Immature natural killer cell (primary cell): Measurements from ENCODE around the gene ZBTB16. TPM values are rescaled to one million over a fixed set of nuclear protein-coding genes. Genes with fewer than 3 reads are reported as not detected.
"Not testable (repeated sequence)": the region's sequence is repeated elsewhere in the genome, so short reads cannot be mapped to it uniquely, and the experiment has no call there.

Experiments
- DNase-seq, 3 donors: peaks; one replicate each; pipeline ENCODE4 v3.0.0; 2022; ENCODE audit warnings: mixed read lengths in 1 of 3
- H3K27ac Mint-ChIP-seq, 6 donors: one replicate each; pipeline ENCODE4 v1.8.0; 2020; ENCODE audit warnings: mixed read lengths in 6 of 6, mild to moderate bottlenecking in 5 of 6, inconsistent platforms in 4 of 6, moderate library complexity in 3 of 6
- H3K27me3 Mint-ChIP-seq, 3 donors: one replicate each; pipeline ENCODE4 v1.8.0; 2020 to 2021; ENCODE audit warnings: low read depth in 3 of 3, mild to moderate bottlenecking in 3 of 3, mixed read lengths in 3 of 3, moderate library complexity in 3 of 3, inconsistent platforms in 1 of 3
- H3K36me3 Mint-ChIP-seq, 3 donors: one replicate each; pipeline ENCODE4 v1.8.0; 2020; ENCODE audit warnings: mixed read lengths in 3 of 3, inconsistent platforms in 2 of 3, mild to moderate bottlenecking in 2 of 3
- H3K4me1 Mint-ChIP-seq, 2 donors: one replicate each; pipeline ENCODE4 v1.8.0; 2020; ENCODE audit warnings: inconsistent platforms in 2 of 2, mild to moderate bottlenecking in 2 of 2, mixed read lengths in 2 of 2, moderate library complexity in 1 of 2
- H3K4me3 Mint-ChIP-seq, 5 donors: one replicate each; pipeline ENCODE4 v1.8.0; 2020; ENCODE audit warnings: mild to moderate bottlenecking in 5 of 5, mixed read lengths in 5 of 5, inconsistent platforms in 3 of 5, moderate library complexity in 3 of 5
- H3K9me3 Mint-ChIP-seq, 6 donors: one replicate each; pipeline ENCODE4 v1.8.0; 2020; ENCODE audit warnings: mild to moderate bottlenecking in 6 of 6, mixed read lengths in 6 of 6, inconsistent platforms in 4 of 6, moderate library complexity in 3 of 6
- polyA plus RNA-seq, 3 donors: library from polyadenylated mRNA; unstranded; fragments of 300-500 nt; fragmentation: Illumina TruSeq; gene quantifications; one replicate each; pipeline ENCODE4 v1.2.3, GENCODE V29; 2021

ZBTB16 gene
- polyA plus RNA-seq, 3 donors from 2014 or later, result 90.4 to 197 (median 92.5) TPM

- no peaks in the 10 kb centered on the region for H3K9me3 Mint-ChIP-seq
- H3K27me3 Mint-ChIP-seq, result peaks cover 0 to 7% (median 5%) of the 10 kb centered on the region in 3 donors
- peaks cover 0 to 3% of the 10 kb centered on the region in 2 donors for H3K4me1 Mint-ChIP-seq
- no peak overlapping the region for H3K27ac Mint-ChIP-seq
- no peak for DNase-seq
- H3K4me3 Mint-ChIP-seq, result no peak overlapping the region
- H3K36me3 Mint-ChIP-seq, result no peaks in the 10 kb centered on the region
Measured at GRCh38 chr11:114033066-114033465, 26.4 kb upstream of the ZBTB16 start.

DNA sequence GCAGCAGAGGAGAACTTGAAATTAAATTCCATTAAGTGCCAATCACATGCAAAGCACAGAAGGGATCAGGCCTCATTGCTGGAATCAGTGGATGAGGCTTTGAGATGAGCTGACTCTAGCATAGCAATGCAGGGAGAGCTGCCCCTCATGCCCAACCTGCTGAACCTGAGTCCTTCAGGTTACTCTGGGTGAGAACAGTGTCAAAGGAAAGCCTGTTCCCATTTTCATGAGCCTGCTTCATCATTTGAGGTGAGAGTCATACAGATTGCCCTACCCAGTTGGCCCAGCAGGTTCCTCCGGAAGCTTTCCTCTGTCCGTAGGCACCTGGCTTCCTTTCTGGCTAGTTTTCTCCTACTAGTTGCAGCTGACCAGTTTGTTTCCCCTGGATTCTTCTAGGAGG lies 25.9 kb upstream of the ZBTB16 start:
- no peaks in the 10 kb centered on the region for H3K9me3 Mint-ChIP-seq
- peaks cover 0 to 7% (median 4%) of the 10 kb centered on the region in 3 donors for H3K27me3 Mint-ChIP-seq
- no peak overlapping the region for H3K27ac Mint-ChIP-seq
- no peak for DNase-seq
- H3K4me1 Mint-ChIP-seq, result peaks cover 0 to 3% of the 10 kb centered on the region in 2 donors
- H3K36me3 Mint-ChIP-seq, result no peaks in the 10 kb centered on the region
- H3K4me3 Mint-ChIP-seq, result no peak overlapping the region

DNA sequence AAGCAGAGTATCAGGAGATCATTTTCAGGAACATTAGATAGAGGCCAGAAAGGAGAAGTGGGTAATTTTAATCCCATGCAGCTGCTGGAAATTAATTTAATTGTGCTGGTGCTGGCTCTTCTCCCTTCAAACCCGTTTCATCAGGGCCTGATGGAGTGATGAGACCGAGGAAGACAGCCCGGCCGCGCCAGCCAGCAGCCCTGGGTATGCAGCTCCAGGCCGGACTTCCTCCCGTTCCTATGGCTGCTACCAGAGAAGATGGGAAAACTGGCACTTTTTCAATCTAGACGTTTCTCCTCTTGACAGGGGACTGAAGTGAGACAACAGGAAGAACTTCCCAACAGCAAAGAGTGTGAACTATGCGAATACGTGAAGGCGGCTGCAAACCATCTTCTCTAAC lies 24.6 kb upstream of the ZBTB16 start:
- no peak overlapping the region for H3K27ac Mint-ChIP-seq
- DNase-seq, result no peak
- no peaks in the 10 kb centered on the region for H3K36me3 Mint-ChIP-seq
- no peaks in the 10 kb centered on the region for H3K9me3 Mint-ChIP-seq
- peaks cover 0 to 3% of the 10 kb centered on the region in 2 donors for H3K4me1 Mint-ChIP-seq
- peaks cover 0 to 5% (median 4%) of the 10 kb centered on the region in 3 donors for H3K27me3 Mint-ChIP-seq
- H3K4me3 Mint-ChIP-seq, result no peak overlapping the region

DNA sequence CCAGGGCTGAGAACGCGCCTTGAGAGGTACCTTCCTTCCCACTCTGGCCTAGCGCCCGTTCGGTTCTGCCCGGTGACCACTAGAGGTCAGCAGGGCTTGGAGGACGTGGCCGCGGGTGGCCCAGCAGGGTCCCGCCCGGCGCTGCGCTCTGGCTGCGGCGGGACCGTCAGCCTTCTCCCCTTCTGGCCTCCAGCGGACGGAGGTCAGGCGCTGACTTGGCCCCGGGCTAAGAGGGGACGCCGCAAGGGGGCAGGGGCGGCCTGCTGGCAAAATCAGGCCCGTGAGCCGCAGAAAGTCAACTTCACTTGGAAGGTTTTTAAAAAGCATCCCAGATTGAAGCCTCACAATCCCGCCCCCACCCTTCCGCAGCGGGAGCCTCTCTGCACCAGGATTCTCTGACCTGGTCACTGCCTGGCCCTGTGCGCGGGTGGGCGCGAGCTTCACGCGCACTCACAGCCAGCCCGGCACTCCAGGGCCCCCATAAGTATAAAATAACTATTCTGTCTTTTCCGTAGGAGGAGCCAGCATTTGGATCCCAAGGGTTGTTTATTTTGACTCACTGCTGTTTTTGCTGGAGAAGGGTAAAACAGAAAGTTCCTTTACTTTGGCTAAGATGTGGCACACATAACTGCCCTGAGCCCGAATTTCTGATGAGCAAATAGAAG lies 23.2 kb upstream of the ZBTB16 start:
- Mint-ChIP-seq H3K4me3 (peak overlapping the region in 2 of 5 donors; percentile 21 to 33), H3K27ac (no peak overlapping the region), H3K4me1 (peaks cover 0 to 3% of the 10 kb centered on the region in 2 donors), H3K36me3 (no peaks in the 10 kb centered on the region), H3K27me3 (peaks cover 0 to 4% (median 0%) of the 10 kb centered on the region in 3 donors), H3K9me3 (no peaks in the 10 kb centered on the region)
- peak; percentile 59 to 67 (median 66) for DNase-seq

- H3K4me3 Mint-ChIP-seq, result no peak overlapping the region
Measured at GRCh38 chr11:114036958-114037357, 22.6 kb upstream of the ZBTB16 start.

GRCh38 chr11:114039551-114039950 lies 20.0 kb upstream of the ZBTB16 start:
- no peak for DNase-seq
- Mint-ChIP-seq H3K4me3 (no peak overlapping the region), H3K9me3 (no peaks in the 10 kb centered on the region), H3K27me3 (no peaks in the 10 kb centered on the region), H3K27ac (peak overlapping the region in 1 of 6 donors; percentile 56), H3K4me1 (peaks cover 11 to 13% of the 10 kb centered on the region in 2 donors), H3K36me3 (no peaks in the 10 kb centered on the region)

More at GRCh38 chr11:114036958-114037357, 22.6 kb upstream of the ZBTB16 start:
- DNase-seq, result no peak
- no peaks in the 10 kb centered on the region for H3K27me3 Mint-ChIP-seq
- peaks cover 0 to 3% of the 10 kb centered on the region in 2 donors for H3K4me1 Mint-ChIP-seq
- H3K36me3 Mint-ChIP-seq, result no peaks in the 10 kb centered on the region
- no peaks in the 10 kb centered on the region for H3K9me3 Mint-ChIP-seq
- H3K27ac Mint-ChIP-seq, result no peak overlapping the region

GRCh38 chr11:114040706-114041211 lies 18.8 kb upstream of the ZBTB16 start:
- H3K27me3 Mint-ChIP-seq, result peaks cover 0 to 2% (median 0%) of the 10 kb centered on the region in 3 donors
- H3K27ac Mint-ChIP-seq, result no peak overlapping the region
- H3K9me3 Mint-ChIP-seq, result no peaks in the 10 kb centered on the region
- H3K4me3 Mint-ChIP-seq, result no peak overlapping the region
- no peak for DNase-seq
- peaks cover 17 to 20% of the 10 kb centered on the region in 2 donors for H3K4me1 Mint-ChIP-seq
- no peaks in the 10 kb centered on the region for H3K36me3 Mint-ChIP-seq

DNA sequence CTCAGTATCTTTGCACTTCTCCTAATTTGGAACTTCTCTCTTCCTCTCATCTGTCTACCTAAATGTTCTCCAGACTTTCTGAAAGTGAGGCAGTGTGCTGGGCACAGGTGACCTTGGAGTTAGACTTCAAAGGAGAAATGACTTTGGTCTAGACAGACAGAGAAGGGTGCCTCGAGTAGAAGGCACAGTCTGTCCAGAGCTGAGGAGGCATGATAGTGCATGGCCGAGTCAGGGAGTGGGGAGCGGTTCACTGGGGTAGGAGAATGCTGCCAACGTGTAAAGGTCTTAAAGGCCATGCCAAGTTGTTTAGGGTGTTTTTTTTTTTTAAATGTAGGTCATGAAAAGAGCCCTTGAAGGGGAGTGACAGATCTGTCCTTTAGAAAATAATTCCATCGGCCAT lies 17.3 kb upstream of the ZBTB16 start:
- H3K27ac Mint-ChIP-seq, result no peak overlapping the region
- H3K36me3 Mint-ChIP-seq, result no peaks in the 10 kb centered on the region
- DNase-seq, result no peak
- peaks cover 0 to 2% (median 2%) of the 10 kb centered on the region in 3 donors for H3K27me3 Mint-ChIP-seq
- H3K4me3 Mint-ChIP-seq, result no peak overlapping the region
- H3K9me3 Mint-ChIP-seq, result no peaks in the 10 kb centered on the region
- H3K4me1 Mint-ChIP-seq, result peaks cover 17 to 20% of the 10 kb centered on the region in 2 donors

DNA sequence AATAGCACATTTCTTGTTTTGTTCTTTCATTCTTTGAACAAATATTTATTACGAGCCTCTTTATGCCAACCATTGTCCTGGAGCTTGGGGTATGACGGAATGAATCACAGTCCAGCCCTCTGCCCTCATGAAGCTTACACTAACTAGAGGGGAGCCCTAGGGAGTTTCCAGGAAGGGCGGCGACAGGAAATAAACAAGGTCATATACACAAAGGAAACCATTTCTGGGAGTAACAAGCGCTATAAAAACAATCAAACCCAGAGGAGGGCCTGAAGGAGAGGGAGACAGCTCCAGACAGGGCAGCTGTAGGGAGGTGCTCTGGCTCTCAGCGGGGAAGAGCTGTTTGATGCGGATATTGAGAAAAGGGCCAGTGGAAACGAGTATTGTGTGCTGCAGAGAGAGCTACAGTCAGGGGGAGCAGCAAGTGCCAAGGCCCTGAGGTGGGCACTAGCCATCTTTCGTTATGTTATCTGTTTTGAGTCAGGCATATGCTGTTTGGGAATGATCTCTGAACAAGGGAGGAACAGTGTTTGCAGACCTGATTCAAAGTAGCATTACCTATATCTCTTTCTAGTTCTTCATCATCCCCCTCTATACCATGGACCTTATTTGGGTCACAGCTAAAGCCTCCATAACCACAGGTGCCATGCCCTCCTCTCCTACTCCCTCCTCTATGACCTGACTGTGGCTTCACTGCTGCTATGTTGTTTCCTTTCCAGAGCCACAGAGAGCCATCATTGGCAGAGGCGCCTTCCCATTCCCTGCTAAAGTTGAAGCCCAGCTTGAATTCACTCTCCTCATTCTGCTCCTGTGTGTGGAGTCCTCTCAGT lies 15.3 kb upstream of the ZBTB16 start:
- no peaks in the 10 kb centered on the region for H3K9me3 Mint-ChIP-seq
- no peaks in the 10 kb centered on the region for H3K36me3 Mint-ChIP-seq
- H3K4me3 Mint-ChIP-seq, result peak overlapping the region in 4 of 5 donors; percentile 20 to 52 (median 39)
- no peak for DNase-seq
- H3K4me1 Mint-ChIP-seq, result peaks cover 17 to 20% of the 10 kb centered on the region in 2 donors
- H3K27me3 Mint-ChIP-seq, result peaks cover 0 to 2% (median 2%) of the 10 kb centered on the region in 3 donors
- peak overlapping the region in 5 of 6 donors; percentile 36 to 80 (median 54) for H3K27ac Mint-ChIP-seq

- DNase-seq, result no peak
- H3K27me3 Mint-ChIP-seq, result peaks cover 0 to 5% (median 2%) of the 10 kb centered on the region in 3 donors
- H3K4me3 Mint-ChIP-seq, result no peak overlapping the region
- no peak overlapping the region for H3K27ac Mint-ChIP-seq
- H3K4me1 Mint-ChIP-seq, result peaks cover 17 to 20% of the 10 kb centered on the region in 2 donors
- H3K36me3 Mint-ChIP-seq, result no peaks in the 10 kb centered on the region
- no peaks in the 10 kb centered on the region for H3K9me3 Mint-ChIP-seq
Measured at GRCh38 chr11:114047327-114047726, 12.2 kb upstream of the ZBTB16 start.

- no peak for DNase-seq
- Mint-ChIP-seq H3K4me1 (peaks cover 12 to 14% of the 10 kb centered on the region in 2 donors), H3K27ac (no peak overlapping the region), H3K27me3 (peaks cover 0 to 5% (median 2%) of the 10 kb centered on the region in 3 donors), H3K36me3 (no peaks in the 10 kb centered on the region), H3K9me3 (no peaks in the 10 kb centered on the region), H3K4me3 (no peak overlapping the region)
Measured at GRCh38 chr11:114049050-114049449, 10.5 kb upstream of the ZBTB16 start.

GRCh38 chr11:114049766-114050165 lies 9.7 kb upstream of the ZBTB16 start:
- not testable (repeated sequence) for H3K9me3 Mint-ChIP-seq, H3K27me3 Mint-ChIP-seq, H3K27ac Mint-ChIP-seq, H3K4me1 Mint-ChIP-seq, H3K36me3 Mint-ChIP-seq, H3K4me3 Mint-ChIP-seq, DNase-seq

GRCh38 chr11:114050258-114050927 lies 9.1 kb upstream of the ZBTB16 start:
- no peaks in the 10 kb centered on the region for H3K9me3 Mint-ChIP-seq
- DNase-seq, result no peak
- peaks cover 0 to 5% (median 0%) of the 10 kb centered on the region in 3 donors for H3K27me3 Mint-ChIP-seq
- no peak overlapping the region for H3K27ac Mint-ChIP-seq
- H3K4me1 Mint-ChIP-seq, result peaks cover 0 to 1% of the 10 kb centered on the region in 2 donors
- no peak overlapping the region for H3K4me3 Mint-ChIP-seq
- H3K36me3 Mint-ChIP-seq, result no peaks in the 10 kb centered on the region
